ENCODE data around the gene SLC24A3.

DNA sequence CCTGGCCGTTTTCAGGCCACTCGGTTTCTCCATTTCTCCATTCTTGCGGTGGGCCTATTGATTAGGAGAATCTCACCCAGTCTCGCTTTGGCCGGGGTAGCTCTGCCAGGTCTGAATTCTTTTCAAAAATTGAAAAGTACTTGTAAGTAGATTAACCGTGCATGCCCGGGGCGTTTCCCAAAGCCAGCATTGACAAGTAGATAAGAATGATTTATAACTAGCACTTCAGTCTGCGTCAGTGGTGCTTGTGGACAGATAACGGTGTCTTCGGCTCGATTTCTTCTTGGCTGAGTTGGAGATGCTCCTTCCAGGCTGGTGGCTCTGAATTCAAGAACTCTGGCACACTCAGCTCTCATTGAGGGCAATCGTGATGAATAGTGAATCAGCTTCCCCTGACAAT is 29.0 kb downstream of the SLC24A3 start:
- no peak for TF ChIP-seq CTCF (IDR thresholded peaks at IDR 0.05)
- no peak for TF ChIP-seq POLR2A (IDR thresholded peaks at IDR 0.05)

Data from breast epithelium (tissue), 3 donors.